NK-92 (cell line): ENCODE results near the gene CYB5D1.
"Not testable (repeated sequence)": the region's sequence is repeated elsewhere in the genome, so short reads cannot be mapped to it uniquely, and the experiment has no call there.

Experiments
- DNase-seq: peaks from one replicate; lab custom pipeline; 2025; ENCODE audit not compliant: unreplicated experiment; lab: John Stamatoyannopoulos, UW

CYB5D1 gene

GRCh38 chr17:7856011-7856810, 1.6 kb upstream of the CYB5D1 start:
- no peak for DNase-seq

DNA sequence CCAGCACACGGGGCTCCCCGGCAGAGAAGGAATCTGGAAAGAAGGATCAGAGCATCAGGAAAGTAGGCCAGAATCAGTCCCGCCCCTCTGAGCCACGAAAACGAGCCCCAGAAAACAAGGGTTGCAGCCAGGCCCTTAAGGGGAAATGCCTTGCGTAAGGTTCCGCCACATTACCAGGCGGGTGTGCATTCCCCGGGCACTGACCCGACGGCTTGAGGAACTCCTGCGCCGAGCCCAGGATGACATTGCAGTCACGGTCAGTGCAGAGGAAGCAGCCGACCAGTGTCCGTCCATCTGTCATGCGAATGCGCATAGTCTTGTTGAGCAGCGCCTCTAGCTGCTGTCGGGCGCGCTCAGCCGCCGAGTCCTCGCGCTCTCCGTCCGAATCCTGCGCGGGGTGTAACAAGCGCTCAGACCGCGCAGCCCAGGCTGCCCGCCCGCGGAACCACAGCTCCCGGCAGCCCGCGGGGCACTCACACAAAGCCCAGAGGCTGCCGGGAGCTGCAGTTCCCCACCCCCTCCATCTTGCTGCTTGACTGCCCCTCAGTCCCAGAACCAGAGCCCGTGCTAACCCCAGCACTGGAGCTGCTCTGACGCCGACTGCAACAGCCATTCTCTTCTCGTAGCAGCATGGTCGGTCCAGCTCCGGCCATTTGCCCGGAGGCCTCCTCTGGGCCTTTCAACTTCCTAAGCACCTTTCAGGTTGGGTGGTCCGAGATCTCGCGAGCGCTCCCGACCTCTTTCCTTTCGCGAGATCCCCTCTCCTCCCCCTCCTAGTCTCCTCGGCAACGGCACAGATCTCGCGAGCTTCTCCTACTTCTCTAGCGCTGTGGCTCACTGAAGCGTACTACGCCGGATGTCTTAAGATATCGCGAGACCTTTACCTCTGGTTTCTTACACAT, 741 bp upstream of the CYB5D1 start, which contains the start of gene NAA38:
Gene NAA38 (minus strand): TSS at position 749 of the 902 bp plus-strand sequence. CDS start 96 bp downstream, at position 653.
- peak; percentile 64 for DNase-seq

GRCh38 chr17:7858522-7858810, 663 bp downstream of the CYB5D1 start:
- DNase-seq, result no peak

DNA sequence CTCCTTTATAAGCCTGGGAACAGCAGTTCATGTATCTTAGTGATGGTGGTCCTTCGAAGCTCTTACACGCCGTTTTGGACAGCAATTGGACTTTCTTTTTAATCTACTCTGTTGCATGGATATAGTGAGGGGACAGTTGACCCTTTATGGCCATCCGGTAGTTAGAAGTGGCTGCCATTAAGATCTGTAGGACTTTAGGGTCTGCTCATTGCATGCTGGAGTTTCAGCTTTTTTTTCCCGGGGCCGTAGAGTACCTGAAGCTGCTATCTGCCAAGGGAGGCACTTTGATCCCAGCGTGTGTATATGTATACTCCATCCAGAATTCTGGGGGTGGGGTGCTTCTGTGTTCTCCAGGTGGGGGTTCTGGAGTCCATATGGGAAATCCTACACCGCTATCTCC, 1.2 kb downstream of the CYB5D1 start:
- DNase-seq, result no peak

DNA sequence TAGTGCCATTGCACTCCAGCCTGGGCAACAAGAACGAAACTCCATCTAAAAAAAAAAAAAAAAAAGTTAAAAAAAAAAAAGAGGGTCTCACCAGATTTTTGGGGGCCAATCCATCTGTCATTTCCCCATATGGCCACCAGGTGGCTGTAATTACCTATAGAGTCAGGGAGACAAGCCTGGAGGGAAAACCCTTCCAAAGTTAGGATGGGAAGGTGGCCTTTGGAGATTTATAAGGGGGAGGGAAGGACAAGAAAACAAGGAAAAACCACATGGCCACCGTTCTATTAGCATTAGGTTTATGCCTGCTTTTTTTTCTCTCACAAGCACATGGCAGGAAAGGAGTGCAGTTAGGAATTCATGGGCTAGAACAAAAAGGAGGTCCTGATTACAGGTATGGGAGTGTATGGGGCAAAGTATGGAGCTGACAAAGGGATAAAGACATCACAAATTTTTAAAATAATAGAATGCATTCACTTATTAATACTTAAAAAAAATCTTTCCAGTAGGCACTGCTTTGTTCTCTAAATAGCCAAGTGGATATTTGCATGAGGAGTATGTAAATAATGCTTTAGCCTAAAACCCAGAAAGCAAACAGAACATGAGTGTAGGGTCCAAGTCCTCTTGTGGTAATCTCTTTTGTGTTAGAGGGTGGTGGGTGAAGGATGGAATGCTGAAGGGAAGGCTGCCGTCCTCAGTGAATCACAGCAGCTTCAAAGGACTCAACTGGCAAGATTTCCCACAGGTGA, 5.1 kb downstream of the CYB5D1 start:
- DNase-seq, result no peak

DNA sequence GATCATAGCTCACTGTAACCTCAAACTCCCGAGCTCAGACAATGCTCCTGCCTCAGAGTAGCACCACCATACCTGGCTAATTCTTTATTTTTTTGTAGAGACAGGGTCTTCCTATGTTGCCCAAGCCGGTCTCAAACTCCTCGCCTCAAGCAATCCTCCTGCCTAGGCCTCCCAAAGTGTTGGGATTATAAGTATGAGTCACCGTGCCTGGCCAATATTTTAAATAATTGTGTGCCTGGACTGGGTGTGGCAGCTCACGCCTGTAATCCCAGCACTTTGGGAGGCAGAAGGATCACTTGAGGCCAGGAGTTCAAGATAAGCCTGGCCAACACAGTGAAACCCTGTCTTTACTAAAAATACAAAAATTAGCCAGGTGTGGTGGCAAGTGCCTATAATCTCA, 6.6 kb downstream of the CYB5D1 start:
- not testable (repeated sequence) for DNase-seq

- DNase-seq, result no peak
Observed at GRCh38 chr17:7864995-7865650, 7.3 kb downstream of the CYB5D1 start.

GRCh38 chr17:7867881-7868329, 10.1 kb downstream of the CYB5D1 start:
- DNase-seq, result no peak

DNA sequence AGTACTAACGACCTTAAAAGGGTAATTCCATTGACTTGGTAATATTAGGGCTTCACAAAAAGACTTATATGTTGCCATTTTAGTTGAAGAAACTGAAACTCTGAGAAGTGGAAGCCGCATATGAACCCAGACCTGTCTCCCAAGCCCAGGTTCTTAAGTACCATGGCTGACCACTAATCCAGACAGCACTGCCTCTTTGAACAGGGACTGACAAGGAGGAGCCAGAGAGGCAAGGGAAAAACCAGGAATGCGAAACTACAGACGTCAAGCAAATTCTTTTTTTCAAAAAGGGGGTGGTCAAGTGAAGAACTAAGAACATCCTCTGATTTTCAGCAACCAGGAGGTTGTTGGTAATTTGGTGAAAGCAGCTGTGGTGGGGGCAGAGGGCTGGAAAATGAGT, 15.2 kb downstream of the CYB5D1 start:
- no peak for DNase-seq

GRCh38 chr17:7875804-7876370, 18.1 kb downstream of the CYB5D1 start:
- no peak for DNase-seq

- no peak for DNase-seq
Observed at GRCh38 chr17:7878234-7878633, 20.4 kb downstream of the CYB5D1 start.

DNA sequence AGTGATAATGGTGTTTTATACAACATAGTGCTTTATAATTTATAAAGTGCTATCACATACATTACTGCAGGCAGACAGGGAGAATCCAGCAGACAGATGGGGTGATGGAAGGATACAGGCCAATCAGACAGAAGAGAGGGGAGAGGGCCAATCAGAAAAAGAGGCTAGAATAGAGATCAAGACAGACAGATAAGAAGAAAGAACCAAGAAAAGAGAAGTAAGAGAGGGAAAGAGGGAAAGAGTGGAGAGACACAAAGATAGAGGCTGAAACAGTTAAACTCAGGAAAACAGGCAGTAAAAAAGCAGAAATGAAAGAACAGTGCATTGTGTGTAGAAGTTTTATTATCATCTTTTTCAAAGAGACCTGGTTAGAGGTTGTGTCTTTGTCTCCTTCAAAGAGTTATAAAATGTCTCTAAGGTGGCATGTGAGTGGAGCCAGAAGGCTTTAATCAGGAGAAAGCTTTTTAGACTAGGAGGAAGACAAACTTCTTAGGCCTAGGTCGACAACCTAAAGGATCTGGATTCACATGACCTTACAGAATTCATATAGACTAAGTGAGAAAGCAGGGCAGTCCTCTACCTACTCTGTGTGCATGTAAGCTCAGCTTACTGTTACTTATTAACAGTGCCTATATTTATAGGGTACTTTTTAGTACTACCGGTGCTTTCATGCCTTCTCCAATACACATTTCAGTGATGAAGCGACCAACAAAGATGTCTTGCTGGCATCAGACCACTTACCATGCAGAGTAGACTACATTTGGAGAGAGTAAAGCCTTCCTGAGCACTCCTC, 22.5 kb downstream of the CYB5D1 start:
- DNase-seq, result no peak

DNA sequence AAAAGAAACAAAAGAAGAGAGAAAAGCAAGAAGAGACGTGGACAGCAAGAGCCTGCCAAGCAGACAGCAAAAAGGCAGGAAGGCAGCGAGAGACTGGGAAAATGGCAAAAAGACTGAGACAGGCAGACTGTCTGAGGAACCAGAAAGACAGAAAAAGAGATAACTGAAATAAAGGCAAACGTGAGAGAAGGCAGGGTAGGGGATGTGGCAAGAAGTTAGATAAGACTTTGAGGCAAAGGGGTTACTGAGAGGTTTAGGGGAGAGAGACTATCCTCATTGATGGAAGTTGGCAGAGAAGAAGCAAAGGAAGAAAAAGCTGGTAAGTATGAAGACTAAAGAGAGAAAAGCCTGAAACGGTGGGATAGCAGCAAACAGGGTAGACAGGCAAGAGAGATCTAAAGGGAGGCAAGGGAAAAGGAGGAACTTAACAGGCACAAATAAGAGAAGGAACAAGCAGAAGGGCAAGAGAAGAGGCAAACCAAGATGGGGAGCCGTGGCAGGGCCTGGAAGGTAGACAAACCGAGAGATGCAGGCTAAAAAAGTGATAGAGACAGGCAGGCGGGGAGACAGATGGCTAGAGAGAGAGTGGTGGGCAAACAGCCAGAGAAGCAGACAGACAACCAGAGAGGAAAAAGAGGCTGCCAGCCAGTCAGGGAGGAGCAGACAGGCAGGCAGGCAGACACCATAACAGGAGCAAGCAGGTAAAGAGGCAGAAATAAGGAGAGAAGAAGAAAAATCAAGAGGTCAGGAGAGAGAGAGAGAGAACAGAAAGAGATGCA, 23.7 kb downstream of the CYB5D1 start:
- no peak for DNase-seq

- DNase-seq, result no peak
Observed at GRCh38 chr17:7882068-7882467, 24.3 kb downstream of the CYB5D1 start.

GRCh38 chr17:7882629-7883028, 24.8 kb downstream of the CYB5D1 start:
- no peak for DNase-seq

DNA sequence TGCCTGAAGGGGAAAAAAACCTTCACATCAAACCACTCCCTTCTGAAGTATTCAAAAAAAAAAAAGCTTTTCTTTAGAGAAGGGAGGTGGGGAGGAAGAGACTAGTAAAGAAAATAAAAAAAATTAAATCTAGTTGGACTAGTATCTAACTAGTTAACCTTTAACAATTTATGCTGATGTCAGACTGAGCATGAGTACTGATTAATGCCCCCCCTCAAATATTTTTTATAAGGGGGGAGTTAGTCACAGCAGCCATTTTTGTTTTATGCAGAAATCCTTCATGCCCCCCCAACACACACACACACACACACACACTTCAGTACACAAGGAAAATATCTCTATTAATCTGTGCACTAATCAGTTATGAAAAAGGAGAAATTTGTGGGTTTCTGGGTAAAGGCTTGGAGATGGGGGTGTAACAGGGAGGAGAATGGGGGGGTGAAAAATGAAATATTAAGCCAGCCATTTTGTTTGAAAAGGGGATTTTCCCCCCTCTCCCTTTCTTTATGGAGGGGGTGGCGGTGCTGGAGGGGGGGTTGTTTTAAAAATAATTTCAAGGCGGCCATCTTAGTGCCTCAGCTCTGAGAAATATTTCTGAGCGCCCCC, 26.1 kb downstream of the CYB5D1 start:
- DNase-seq, result no peak

DNA sequence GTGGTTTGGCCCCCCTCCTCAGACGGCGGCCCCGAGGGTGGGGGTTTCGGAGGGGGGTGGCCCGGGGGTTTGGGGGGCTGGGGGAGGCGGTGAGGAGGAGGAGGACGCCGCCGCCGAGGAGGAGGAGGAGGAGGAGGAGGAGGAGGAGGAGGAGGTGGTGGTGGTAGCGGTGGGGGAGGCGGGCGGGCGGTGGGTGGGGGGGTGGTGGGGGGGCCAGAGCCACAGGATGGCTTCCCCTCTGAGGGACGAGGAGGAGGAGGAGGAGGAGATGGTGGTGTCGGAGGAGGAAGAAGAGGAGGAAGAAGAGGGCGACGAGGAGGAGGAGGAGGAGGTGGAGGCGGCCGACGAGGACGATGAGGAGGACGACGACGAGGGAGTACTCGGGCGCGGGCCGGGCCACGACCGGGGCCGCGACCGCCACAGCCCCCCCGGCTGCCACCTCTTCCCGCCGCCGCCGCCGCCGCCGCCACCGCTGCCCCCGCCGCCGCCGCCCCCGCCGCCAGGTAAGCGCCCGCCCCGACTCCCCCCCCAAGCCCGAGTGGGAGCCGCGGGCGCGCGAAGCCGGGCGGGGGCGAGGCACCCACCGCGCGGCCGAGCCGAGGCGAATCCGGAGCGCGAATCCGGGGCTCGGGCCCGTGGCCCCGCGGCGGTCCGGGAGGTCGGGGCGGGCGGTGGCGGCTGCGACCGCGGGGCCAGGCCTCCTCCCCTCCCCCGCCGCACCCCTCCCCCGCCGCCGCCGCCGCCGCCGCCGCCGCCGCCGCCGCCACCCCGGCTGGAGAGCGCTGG, 27.0 kb downstream of the CYB5D1 start:
- no peak for DNase-seq
